Measurements from ENCODE around the gene CCL5. TPM values are rescaled to one million over a fixed set of nuclear protein-coding genes. Genes with fewer than 3 reads are reported as not detected.

CCL5 gene
- polyA plus RNA-seq (not detected in 2 replicates), polyA minus RNA-seq (not detected in 2 replicates)

DNA sequence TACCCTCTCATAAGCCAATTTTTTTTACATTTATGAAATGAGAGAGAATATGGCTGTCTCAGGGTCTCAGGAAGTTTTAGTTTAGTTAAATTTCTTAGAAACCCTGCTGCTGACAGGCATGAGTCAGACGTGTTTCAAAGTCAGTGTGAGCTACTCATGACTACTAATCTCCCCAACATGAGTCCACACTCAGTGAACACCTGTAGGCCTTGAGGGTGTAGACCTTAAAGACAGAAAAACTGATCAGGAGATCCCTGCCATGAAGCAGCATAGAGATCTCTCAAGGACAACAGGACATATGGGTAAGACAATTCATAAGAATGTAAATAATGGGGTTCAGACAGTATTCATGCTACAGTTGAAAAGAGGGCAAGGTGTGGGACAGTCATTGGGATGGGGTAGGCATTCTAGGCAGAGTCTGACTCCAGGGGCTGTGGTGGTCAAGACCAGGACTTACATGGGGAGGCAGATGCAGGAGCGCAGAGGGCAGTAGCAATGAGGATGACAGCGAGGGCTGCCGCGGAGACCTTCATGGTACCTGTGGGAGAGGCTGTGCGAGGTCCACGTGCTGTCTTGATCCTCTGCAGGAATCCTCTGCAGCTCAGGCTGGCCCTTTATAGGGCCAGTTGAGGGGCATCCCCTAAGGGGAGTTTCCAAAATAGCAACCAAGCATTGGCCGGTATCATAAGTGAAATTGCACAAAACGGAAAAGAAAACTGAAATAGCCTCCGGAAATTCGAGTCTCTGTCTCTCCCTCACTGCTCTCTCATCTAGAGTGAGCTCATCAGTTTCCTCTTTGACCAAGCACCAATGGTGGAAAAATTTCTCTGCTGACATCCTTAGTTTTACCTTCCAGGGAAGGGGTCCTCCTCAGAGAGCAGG lies at the start of gene CCL5:
Gene CCL5, minus strand, starts transcription at position 588 of the 882 bp plus-strand sequence.
- no peaks in the 10 kb centered on the region for H3K9me3 ChIP-seq (ENCODE audit: low read length)
- H3K9ac ChIP-seq (ENCODE audit: low read length): no peak within 1 kb of the TSS
- no peak within 1 kb of the TSS for H3K4me2 ChIP-seq (ENCODE audit: low read length)
- H3K27ac ChIP-seq (ENCODE audit: low read length): no peak within 1 kb of the TSS
- H4K20me1 ChIP-seq (ENCODE audit: insufficient read depth): no peaks in the 10 kb centered on the region
- H3K36me3 ChIP-seq (ENCODE audit: insufficient read depth, low read length): no peaks in the 10 kb centered on the region
- H3K79me2 ChIP-seq (replicated peaks; ENCODE audit: insufficient read depth, low read length): no peaks in the 10 kb centered on the region
- H3F3A ChIP-seq (ENCODE audit: insufficient read depth, low read length, poor library complexity, severe bottlenecking): no peaks in the 10 kb centered on the region
- H3K27me3 ChIP-seq (ENCODE audit: insufficient read depth, low read depth, low read length): no peaks in the 10 kb centered on the region
- no peaks in the 10 kb centered on the region for H3K9me2 ChIP-seq (ENCODE audit: insufficient read depth, low read length)
- no peak within 1 kb of the TSS for H2AFZ ChIP-seq (ENCODE audit: low read depth, low read length)
- TF ChIP-seq SMC3 (conservative IDR thresholded peaks at IDR 0.05; ENCODE audit: poor library complexity): no peak
- TF ChIP-seq, protein P1, sequence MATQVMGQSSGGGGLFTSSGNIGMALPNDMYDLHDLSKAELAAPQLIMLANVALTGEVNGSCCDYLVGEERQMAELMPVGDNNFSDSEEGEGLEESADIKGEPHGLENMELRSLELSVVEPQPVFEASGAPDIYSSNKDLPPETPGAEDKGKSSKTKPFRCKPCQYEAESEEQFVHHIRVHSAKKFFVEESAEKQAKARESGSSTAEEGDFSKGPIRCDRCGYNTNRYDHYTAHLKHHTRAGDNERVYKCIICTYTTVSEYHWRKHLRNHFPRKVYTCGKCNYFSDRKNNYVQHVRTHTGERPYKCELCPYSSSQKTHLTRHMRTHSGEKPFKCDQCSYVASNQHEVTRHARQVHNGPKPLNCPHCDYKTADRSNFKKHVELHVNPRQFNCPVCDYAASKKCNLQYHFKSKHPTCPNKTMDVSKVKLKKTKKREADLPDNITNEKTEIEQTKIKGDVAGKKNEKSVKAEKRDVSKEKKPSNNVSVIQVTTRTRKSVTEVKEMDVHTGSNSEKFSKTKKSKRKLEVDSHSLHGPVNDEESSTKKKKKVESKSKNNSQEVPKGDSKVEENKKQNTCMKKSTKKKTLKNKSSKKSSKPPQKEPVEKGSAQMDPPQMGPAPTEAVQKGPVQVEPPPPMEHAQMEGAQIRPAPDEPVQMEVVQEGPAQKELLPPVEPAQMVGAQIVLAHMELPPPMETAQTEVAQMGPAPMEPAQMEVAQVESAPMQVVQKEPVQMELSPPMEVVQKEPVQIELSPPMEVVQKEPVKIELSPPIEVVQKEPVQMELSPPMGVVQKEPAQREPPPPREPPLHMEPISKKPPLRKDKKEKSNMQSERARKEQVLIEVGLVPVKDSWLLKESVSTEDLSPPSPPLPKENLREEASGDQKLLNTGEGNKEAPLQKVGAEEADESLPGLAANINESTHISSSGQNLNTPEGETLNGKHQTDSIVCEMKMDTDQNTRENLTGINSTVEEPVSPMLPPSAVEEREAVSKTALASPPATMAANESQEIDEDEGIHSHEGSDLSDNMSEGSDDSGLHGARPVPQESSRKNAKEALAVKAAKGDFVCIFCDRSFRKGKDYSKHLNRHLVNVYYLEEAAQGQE (IDR thresholded peaks at IDR 0.05; ENCODE audit: borderline replicate concordance): no peak
- TF ChIP-seq TAF1 (IDR thresholded peaks at IDR 0.05; ENCODE audit: low read depth): no peak
- no peak for TF ChIP-seq MXI1 (conservative IDR thresholded peaks at IDR 0.05; ENCODE audit: poor library complexity, severe bottlenecking)
- no peak for TF ChIP-seq EP300 (conservative IDR thresholded peaks at IDR 0.05; ENCODE audit: poor library complexity, severe bottlenecking)
- no peak for TF ChIP-seq RAD21 (conservative IDR thresholded peaks at IDR 0.05)
- no peak for TF ChIP-seq POLR2AphosphoS5 (IDR thresholded peaks at IDR 0.05)
- TF ChIP-seq, protein P2, sequence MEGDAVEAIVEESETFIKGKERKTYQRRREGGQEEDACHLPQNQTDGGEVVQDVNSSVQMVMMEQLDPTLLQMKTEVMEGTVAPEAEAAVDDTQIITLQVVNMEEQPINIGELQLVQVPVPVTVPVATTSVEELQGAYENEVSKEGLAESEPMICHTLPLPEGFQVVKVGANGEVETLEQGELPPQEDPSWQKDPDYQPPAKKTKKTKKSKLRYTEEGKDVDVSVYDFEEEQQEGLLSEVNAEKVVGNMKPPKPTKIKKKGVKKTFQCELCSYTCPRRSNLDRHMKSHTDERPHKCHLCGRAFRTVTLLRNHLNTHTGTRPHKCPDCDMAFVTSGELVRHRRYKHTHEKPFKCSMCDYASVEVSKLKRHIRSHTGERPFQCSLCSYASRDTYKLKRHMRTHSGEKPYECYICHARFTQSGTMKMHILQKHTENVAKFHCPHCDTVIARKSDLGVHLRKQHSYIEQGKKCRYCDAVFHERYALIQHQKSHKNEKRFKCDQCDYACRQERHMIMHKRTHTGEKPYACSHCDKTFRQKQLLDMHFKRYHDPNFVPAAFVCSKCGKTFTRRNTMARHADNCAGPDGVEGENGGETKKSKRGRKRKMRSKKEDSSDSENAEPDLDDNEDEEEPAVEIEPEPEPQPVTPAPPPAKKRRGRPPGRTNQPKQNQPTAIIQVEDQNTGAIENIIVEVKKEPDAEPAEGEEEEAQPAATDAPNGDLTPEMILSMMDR (IDR thresholded peaks at IDR 0.05; ENCODE audit: poor library complexity, severe bottlenecking): no peak
- TF ChIP-seq EZH2 (IDR thresholded peaks at IDR 0.05; ENCODE audit: borderline replicate concordance, insufficient read depth, low read length, poor library complexity, severe bottlenecking): no peak
- no peak within 1 kb of the TSS for H3K4me3 ChIP-seq (ENCODE audit: low read length)

DNA sequence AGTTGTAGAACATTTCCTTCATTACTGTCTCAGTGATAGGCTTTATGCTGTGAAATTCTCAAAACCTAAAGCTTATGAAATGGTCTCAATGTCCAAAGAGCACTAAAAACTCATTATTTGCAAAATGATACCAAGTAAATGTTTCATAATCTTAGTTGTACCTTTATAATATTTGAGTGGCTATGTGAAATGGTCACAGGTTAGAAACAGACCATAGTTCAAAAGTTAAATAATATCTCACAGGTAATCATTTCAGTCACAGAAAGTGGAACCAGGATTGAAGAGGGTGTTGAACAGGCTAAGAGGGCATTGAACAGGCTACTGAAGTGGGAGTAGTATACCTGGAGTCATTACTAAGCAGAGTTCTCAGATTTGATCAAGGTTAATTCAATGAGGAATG lies 47.6 kb upstream of the CCL5 start:
- no peaks in the 10 kb centered on the region for H3K27me3 ChIP-seq (ENCODE audit: insufficient read depth, low read depth, low read length)
- H3K9me2 ChIP-seq (ENCODE audit: insufficient read depth, low read length): no peaks in the 10 kb centered on the region
- TF ChIP-seq RAD21 (conservative IDR thresholded peaks at IDR 0.05): no peak
- no peak for TF ChIP-seq SMC3 (conservative IDR thresholded peaks at IDR 0.05; ENCODE audit: poor library complexity)
- no peak for TF ChIP-seq MXI1 (conservative IDR thresholded peaks at IDR 0.05; ENCODE audit: poor library complexity, severe bottlenecking)
- TF ChIP-seq, protein P1 (IDR thresholded peaks at IDR 0.05; ENCODE audit: borderline replicate concordance): no peak
- no peak for TF ChIP-seq EZH2 (IDR thresholded peaks at IDR 0.05; ENCODE audit: borderline replicate concordance, insufficient read depth, low read length, poor library complexity, severe bottlenecking)
- TF ChIP-seq TAF1 (IDR thresholded peaks at IDR 0.05; ENCODE audit: low read depth): no peak
- TF ChIP-seq, protein P2 (IDR thresholded peaks at IDR 0.05; ENCODE audit: poor library complexity, severe bottlenecking): no peak
- TF ChIP-seq POLR2AphosphoS5 (IDR thresholded peaks at IDR 0.05): no peak
- no peak for TF ChIP-seq EP300 (conservative IDR thresholded peaks at IDR 0.05; ENCODE audit: poor library complexity, severe bottlenecking)
- H3K36me3 ChIP-seq (ENCODE audit: insufficient read depth, low read length): no peaks in the 10 kb centered on the region
- H3K27ac ChIP-seq (ENCODE audit: low read length): no peak overlapping the region
- no peaks in the 10 kb centered on the region for H3K9me3 ChIP-seq (ENCODE audit: low read length)
- no peaks in the 10 kb centered on the region for H4K20me1 ChIP-seq (ENCODE audit: insufficient read depth)
- H3F3A ChIP-seq (ENCODE audit: insufficient read depth, low read length, poor library complexity, severe bottlenecking): no peaks in the 10 kb centered on the region
- no peak overlapping the region for H2AFZ ChIP-seq (ENCODE audit: low read depth, low read length)
- no peak overlapping the region for H3K9ac ChIP-seq (ENCODE audit: low read length)
- no peaks in the 10 kb centered on the region for H3K79me2 ChIP-seq (replicated peaks; ENCODE audit: insufficient read depth, low read length)
- no peak overlapping the region for H3K4me3 ChIP-seq (ENCODE audit: low read length)
- H3K4me2 ChIP-seq (ENCODE audit: low read length): no peak overlapping the region
